ENCODE results near the gene HIGD1C. TPM values are rescaled to one million over a fixed set of nuclear protein-coding genes. Genes with fewer than 3 reads are reported as not detected.

HIGD1C gene
- total RNA-seq, 1 donor from 2014 or later = not detected

GRCh38 chr12:50988051-50988450 lies 35.7 kb downstream of the HIGD1C start:
- H3K36me3 ChIP-seq = peaks cover 0 to 38% of the 10 kb centered on the region in 2 donors
- intact Hi-C loops (cut with DNase I) = loop anchor here (10.0 kb wide), 2 partner anchors 63 to 163 kb away; a partner anchor contains a TSS
- no peaks in the 10 kb centered on the region for H3K9me3 ChIP-seq
- no peak overlapping the region for H3K4me3 ChIP-seq
- peaks cover 28% of the 10 kb centered on the region for H3K4me1 ChIP-seq
- no peak overlapping the region for H3K27ac ChIP-seq
- no peak for DNase-seq (ENCODE audit: extremely low spot score in 2 of 2)
- TF ChIP-seq POLR2AphosphoS5 (IDR thresholded peaks at IDR 0.05; ENCODE audit: insufficient read depth in 1 of 2, low read depth in 1 of 2) (no peak), POLR2A (IDR thresholded peaks at IDR 0.05) (no peak), CTCF (IDR thresholded peaks at IDR 0.05) (no peak)
- no peaks in the 10 kb centered on the region for H3K27me3 ChIP-seq

GRCh38 chr12:50988871-50989270 lies 36.5 kb downstream of the HIGD1C start:
- H3K4me3 ChIP-seq = no peak overlapping the region
- peaks cover 28% of the 10 kb centered on the region for H3K4me1 ChIP-seq
- peaks cover 0 to 38% of the 10 kb centered on the region in 2 donors for H3K36me3 ChIP-seq
- H3K27me3 ChIP-seq = no peaks in the 10 kb centered on the region
- H3K27ac ChIP-seq = no peak overlapping the region
- no peak for DNase-seq (ENCODE audit: extremely low spot score in 2 of 2)
- intact Hi-C loops (cut with DNase I) = loop anchor here (10.0 kb wide), 2 partner anchors 64 to 164 kb away; a partner anchor contains a TSS
- H3K9me3 ChIP-seq = no peaks in the 10 kb centered on the region
- no peak for TF ChIP-seq POLR2A (IDR thresholded peaks at IDR 0.05)
- TF ChIP-seq CTCF (IDR thresholded peaks at IDR 0.05) = no peak
- no peak for TF ChIP-seq POLR2AphosphoS5 (IDR thresholded peaks at IDR 0.05; ENCODE audit: insufficient read depth in 1 of 2, low read depth in 1 of 2)

GRCh38 chr12:50990147-50990727 lies 37.9 kb downstream of the HIGD1C start:
- no peak for DNase-seq (ENCODE audit: extremely low spot score in 2 of 2)
- Histone ChIP-seq H3K4me3 (no peak overlapping the region), H3K9me3 (no peaks in the 10 kb centered on the region), H3K27me3 (no peaks in the 10 kb centered on the region), H3K4me1 (peaks cover 15% of the 10 kb centered on the region), H3K27ac (no peak overlapping the region), H3K36me3 (peaks cover 0 to 44% of the 10 kb centered on the region in 2 donors)
- TF ChIP-seq POLR2A (IDR thresholded peaks at IDR 0.05) = no peak
- TF ChIP-seq POLR2AphosphoS5 (IDR thresholded peaks at IDR 0.05; ENCODE audit: insufficient read depth in 1 of 2, low read depth in 1 of 2) = no peak
- TF ChIP-seq CTCF (IDR thresholded peaks at IDR 0.05) = no peak
- intact Hi-C loops (cut with DNase I) = no loop called here

GRCh38 chr12:50990791-50991190 lies 38.4 kb downstream of the HIGD1C start:
- H3K27me3 ChIP-seq = no peaks in the 10 kb centered on the region
- no peak overlapping the region for H3K4me3 ChIP-seq
- intact Hi-C loops (cut with DNase I) = no loop called here
- H3K27ac ChIP-seq = no peak overlapping the region
- no peaks in the 10 kb centered on the region for H3K9me3 ChIP-seq
- H3K36me3 ChIP-seq = peaks cover 0 to 50% of the 10 kb centered on the region in 2 donors
- H3K4me1 ChIP-seq = peaks cover 10% of the 10 kb centered on the region
- no peak for DNase-seq (ENCODE audit: extremely low spot score in 2 of 2)
- no peak for TF ChIP-seq CTCF (IDR thresholded peaks at IDR 0.05)

- Histone ChIP-seq H3K9me3 (no peaks in the 10 kb centered on the region), H3K4me1 (peaks cover 5% of the 10 kb centered on the region), H3K27me3 (no peaks in the 10 kb centered on the region), H3K36me3 (peaks cover 0 to 55% of the 10 kb centered on the region in 2 donors), H3K27ac (no peak overlapping the region), H3K4me3 (no peak overlapping the region)
- no peak for DNase-seq (ENCODE audit: extremely low spot score in 2 of 2)
- intact Hi-C loops (cut with DNase I) = no loop called here
- TF ChIP-seq CTCF (IDR thresholded peaks at IDR 0.05) (no peak), POLR2A (IDR thresholded peaks at IDR 0.05) (no peak), POLR2AphosphoS5 (IDR thresholded peaks at IDR 0.05; ENCODE audit: insufficient read depth in 1 of 2, low read depth in 1 of 2) (no peak)
Measured at GRCh38 chr12:50991291-50991690, 38.9 kb downstream of the HIGD1C start.
